Vagina (tissue), 2 donors: ENCODE measurements around the gene IGLON5. TPM values are rescaled to one million over a fixed set of nuclear protein-coding genes. Genes with fewer than 3 reads are reported as not detected.

Experiments used
- DNase-seq, 2 donors: peaks; one replicate each; pipeline ENCODE4 v3.0.0-alpha.2; 2017; ENCODE audit errors: extremely low spot score in 2 of 2
- H3K27ac ChIP-seq: fragments of 200-600 bp; sonication (generic); one replicate; pipeline ENCODE4 v1.5.1; 2019
- H3K27me3 ChIP-seq: fragments of 200-600 bp; sonication (generic); one replicate; pipeline ENCODE4 v1.5.1; 2019
- H3K36me3 ChIP-seq, 2 donors: fragments of 200-600 bp; sonication (generic); one replicate each; pipeline ENCODE4 v1.5.1; 2017 to 2019
- H3K4me1 ChIP-seq: fragments of 200-600 bp; sonication (generic); one replicate; pipeline ENCODE4 v1.5.1; 2019
- H3K4me3 ChIP-seq, 2 donors: fragments of 200-600 bp; sonication (generic); 1 replicate in 1 of 2; 2 replicates in 1 of 2; pipeline ENCODE4 v1.5.1; 2016 to 2019
- H3K9me3 ChIP-seq: fragments of 200-600 bp; sonication (generic); one replicate; pipeline ENCODE4 v1.5.1; 2019
- POLR2A ChIP-seq, 2 donors: fragments of 450-650 bp; IDR thresholded peaks; one replicate each; pipeline ENCODE4 v1.6.1; 2017; ENCODE audit warnings: antibody characterized with exemption in 2 of 2, mild to moderate bottlenecking in 2 of 2, moderate library complexity in 2 of 2
- POLR2AphosphoS5 ChIP-seq, 2 donors: sonication (generic); formaldehyde crosslinking; IDR thresholded peaks; one replicate each; pipeline ENCODE4 v1.9.0; 2017; ENCODE audit warnings: antibody characterized with exemption in 2 of 2, mild to moderate bottlenecking in 2 of 2, low read depth in 1 of 2; ENCODE audit not compliant: insufficient read depth in 1 of 2
- intact Hi-C: fragments of 100-400 bp; cut with DNase I; formaldehyde crosslinking; loops from one replicate; pipeline ENCODE4 v1.15.1; 2023
- total RNA-seq: library from RNA; depleted of rRNA; stranded (reverse); fragments of >200 nt; gene quantifications from one replicate; pipeline ENCODE4 v1.2.3, GENCODE V29; 2016
- TF ChIP-seq, protein P1 (sequence below), 3 experiments: fragments of 450-650 bp in 2 of 3; fragments of 200-600 bp in 1 of 3; sonication (generic) in 1 of 3; IDR thresholded peaks; one replicate each; pipeline ENCODE4 v1.5.1; 2017 to 2019; ENCODE audit warnings: antibody characterized with exemption in 3 of 3, mild to moderate bottlenecking in 2 of 3, moderate library complexity in 2 of 3

Gene IGLON5
- total RNA-seq, 1 donor from 2014 or later = not detected

DNA sequence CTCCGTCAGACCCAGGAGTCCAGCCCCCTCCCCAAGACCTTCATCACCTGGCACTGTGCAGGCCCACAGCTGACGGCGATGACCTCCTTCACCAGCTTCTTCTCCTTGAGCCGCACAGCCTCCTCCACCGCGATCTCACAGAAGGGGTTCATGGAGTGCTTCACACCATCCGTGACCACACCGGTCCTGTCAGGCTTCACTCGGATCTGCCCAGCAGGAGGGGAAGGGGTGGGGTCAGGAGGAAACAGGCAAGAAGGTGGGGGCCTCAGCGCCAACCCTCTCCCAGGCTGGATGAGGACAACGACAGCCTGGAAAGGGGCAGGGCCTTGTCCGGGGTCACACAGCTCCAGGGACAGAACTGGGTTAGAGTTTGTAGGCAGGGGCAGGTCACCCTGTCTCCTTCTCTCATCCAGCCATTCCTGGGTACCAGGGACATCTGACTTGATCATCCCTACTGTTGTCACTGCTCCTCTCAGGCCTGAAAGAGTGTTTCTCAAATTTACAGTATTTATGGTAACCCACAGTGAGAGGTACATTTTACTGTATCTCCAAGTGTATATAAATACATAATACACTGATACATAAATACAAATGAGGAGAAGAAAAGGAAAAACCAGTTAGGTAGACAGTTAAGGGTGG, 42.8 kb downstream of the IGLON5 start:
- Histone ChIP-seq H3K27me3 (no peaks in the 10 kb centered on the region), H3K27ac (no peak overlapping the region), H3K4me1 (peaks cover 13% of the 10 kb centered on the region), H3K4me3 (no peak overlapping the region), H3K36me3 (peaks cover 0 to 4% of the 10 kb centered on the region in 2 donors), H3K9me3 (no peaks in the 10 kb centered on the region)
- DNase-seq = no peak
- TF ChIP-seq, protein P1, sequence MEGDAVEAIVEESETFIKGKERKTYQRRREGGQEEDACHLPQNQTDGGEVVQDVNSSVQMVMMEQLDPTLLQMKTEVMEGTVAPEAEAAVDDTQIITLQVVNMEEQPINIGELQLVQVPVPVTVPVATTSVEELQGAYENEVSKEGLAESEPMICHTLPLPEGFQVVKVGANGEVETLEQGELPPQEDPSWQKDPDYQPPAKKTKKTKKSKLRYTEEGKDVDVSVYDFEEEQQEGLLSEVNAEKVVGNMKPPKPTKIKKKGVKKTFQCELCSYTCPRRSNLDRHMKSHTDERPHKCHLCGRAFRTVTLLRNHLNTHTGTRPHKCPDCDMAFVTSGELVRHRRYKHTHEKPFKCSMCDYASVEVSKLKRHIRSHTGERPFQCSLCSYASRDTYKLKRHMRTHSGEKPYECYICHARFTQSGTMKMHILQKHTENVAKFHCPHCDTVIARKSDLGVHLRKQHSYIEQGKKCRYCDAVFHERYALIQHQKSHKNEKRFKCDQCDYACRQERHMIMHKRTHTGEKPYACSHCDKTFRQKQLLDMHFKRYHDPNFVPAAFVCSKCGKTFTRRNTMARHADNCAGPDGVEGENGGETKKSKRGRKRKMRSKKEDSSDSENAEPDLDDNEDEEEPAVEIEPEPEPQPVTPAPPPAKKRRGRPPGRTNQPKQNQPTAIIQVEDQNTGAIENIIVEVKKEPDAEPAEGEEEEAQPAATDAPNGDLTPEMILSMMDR (IDR thresholded peaks at IDR 0.05) = no peak
- TF ChIP-seq POLR2A (IDR thresholded peaks at IDR 0.05) = no peak
- TF ChIP-seq POLR2AphosphoS5 (IDR thresholded peaks at IDR 0.05; ENCODE audit: insufficient read depth in 1 of 2, low read depth in 1 of 2) = no peak
- intact Hi-C loops = no loop called here

DNA sequence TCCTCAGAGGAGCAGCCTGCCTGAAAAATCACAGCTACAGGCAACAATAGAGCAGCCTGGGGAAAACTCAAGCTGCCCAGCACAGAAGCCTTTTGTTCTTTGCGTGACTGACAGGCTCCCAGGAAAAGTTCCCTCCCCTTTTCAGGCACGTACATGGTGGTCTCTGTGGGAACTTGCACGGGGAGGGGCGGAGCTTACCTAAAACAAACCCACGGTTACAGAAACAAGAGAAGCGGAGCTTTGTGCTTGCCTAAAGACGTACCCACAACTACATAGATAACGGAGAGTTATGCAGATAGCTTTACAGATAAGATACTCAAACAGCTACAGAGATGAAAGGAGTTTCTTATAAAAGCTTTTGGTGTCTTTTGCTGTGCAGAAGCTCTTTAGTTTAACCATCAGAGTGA, 43.3 kb downstream of the IGLON5 start:
- TF ChIP-seq, protein P1 (IDR thresholded peaks at IDR 0.05) = no peak
- no peak for TF ChIP-seq POLR2AphosphoS5 (IDR thresholded peaks at IDR 0.05; ENCODE audit: insufficient read depth in 1 of 2, low read depth in 1 of 2)
- TF ChIP-seq POLR2A (IDR thresholded peaks at IDR 0.05) = no peak
- peaks cover 18% of the 10 kb centered on the region for H3K4me1 ChIP-seq
- H3K4me3 ChIP-seq = no peak overlapping the region
- intact Hi-C loops = no loop called here
- H3K36me3 ChIP-seq = no peaks in the 10 kb centered on the region
- H3K27ac ChIP-seq = no peak overlapping the region
- DNase-seq = no peak
- H3K27me3 ChIP-seq = no peaks in the 10 kb centered on the region
- no peaks in the 10 kb centered on the region for H3K9me3 ChIP-seq

DNA sequence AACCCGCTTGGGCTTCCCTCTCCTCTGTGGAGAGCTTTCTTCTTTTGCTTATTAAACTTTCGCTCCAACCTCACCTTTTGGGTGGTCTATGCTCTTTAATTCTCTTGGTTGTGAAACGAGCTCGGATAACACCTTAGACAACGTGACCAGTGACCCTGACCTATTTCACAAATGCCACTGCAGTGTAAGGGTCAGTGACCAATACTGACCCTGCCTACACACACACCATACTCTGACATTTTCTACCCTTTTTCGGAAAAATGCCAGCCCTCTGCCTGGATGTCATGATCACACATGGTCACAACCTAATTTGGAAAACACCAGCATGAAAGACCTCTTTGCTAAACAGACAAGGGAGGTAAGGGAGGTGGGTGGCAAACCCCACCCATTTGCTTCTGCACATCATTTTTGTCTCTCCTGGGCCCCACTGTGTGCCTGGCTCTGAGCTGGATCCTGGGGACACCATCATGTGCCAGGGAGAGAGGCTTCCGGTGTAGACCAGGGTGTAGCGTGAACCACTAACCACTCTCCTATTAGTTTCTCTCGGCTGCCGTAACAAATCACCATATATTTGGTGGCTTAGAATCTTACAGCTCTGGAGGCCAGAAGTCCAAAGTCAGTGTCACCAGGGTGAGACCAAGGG, 44.8 kb downstream of the IGLON5 start:
- no peaks in the 10 kb centered on the region for H3K9me3 ChIP-seq
- peaks cover 22% of the 10 kb centered on the region for H3K4me1 ChIP-seq
- no peak for TF ChIP-seq POLR2AphosphoS5 (IDR thresholded peaks at IDR 0.05; ENCODE audit: insufficient read depth in 1 of 2, low read depth in 1 of 2)
- no peak for TF ChIP-seq POLR2A (IDR thresholded peaks at IDR 0.05)
- intact Hi-C loops = no loop called here
- H3K36me3 ChIP-seq = no peaks in the 10 kb centered on the region
- DNase-seq = no peak
- H3K4me3 ChIP-seq = no peak overlapping the region
- H3K27ac ChIP-seq = no peak overlapping the region
- H3K27me3 ChIP-seq = no peaks in the 10 kb centered on the region

DNA sequence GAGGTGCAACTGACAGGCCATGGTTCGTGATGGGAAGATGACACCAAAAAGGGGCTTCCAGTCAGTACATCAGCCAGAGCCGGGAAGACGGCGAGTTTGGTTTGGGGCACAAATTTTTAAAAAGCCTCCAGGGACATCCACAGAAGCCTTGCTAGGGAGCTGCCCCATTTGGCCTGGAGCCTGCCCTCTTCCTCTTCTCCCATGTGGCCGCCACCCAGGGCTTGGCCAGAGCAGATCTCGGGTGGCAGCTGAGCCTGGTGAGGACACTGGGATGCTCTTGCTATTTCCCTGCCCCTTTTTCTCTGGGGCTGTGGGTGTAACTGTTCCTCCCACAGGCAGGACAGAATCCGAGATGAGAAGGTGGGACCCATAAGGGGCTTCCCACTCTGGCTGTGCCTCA, 46.5 kb downstream of the IGLON5 start:
- Histone ChIP-seq H3K4me1 (peaks cover 30% of the 10 kb centered on the region), H3K27me3 (no peaks in the 10 kb centered on the region), H3K4me3 (no peak overlapping the region), H3K27ac (no peak overlapping the region), H3K36me3 (no peaks in the 10 kb centered on the region), H3K9me3 (no peaks in the 10 kb centered on the region)
- TF ChIP-seq POLR2AphosphoS5 (IDR thresholded peaks at IDR 0.05; ENCODE audit: insufficient read depth in 1 of 2, low read depth in 1 of 2) (no peak), POLR2A (IDR thresholded peaks at IDR 0.05) (no peak)
- DNase-seq = no peak
- intact Hi-C loops = no loop called here

DNA sequence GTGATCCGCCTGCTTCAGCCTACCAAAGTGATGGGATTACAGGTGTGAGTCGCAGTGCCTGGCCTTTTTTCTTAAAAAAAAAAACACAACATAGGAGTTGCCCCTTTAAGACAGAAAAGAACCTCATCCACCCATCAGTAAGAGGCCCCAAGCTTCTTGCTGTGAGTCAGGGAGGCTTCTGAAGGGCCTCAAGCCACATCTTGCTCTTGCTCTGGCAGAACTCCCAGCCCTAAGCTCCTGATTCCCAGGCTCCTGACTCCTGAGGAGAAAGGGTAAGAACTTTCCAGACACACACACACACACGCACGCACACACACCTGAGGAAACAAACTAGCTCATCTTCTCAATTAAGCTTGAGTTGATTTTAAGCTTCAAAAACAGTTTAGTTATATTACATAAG, 47.9 kb downstream of the IGLON5 start:
- Histone ChIP-seq H3K9me3 (no peaks in the 10 kb centered on the region), H3K4me3 (no peak overlapping the region), H3K4me1 (peaks cover 38% of the 10 kb centered on the region), H3K36me3 (no peaks in the 10 kb centered on the region), H3K27ac (peak overlapping the region; percentile 79), H3K27me3 (no peaks in the 10 kb centered on the region)
- DNase-seq = no peak
- TF ChIP-seq POLR2A (IDR thresholded peaks at IDR 0.05) (no peak), POLR2AphosphoS5 (IDR thresholded peaks at IDR 0.05; ENCODE audit: insufficient read depth in 1 of 2, low read depth in 1 of 2) (peak in 1 of 2 donors; percentile 65)
- TF ChIP-seq, protein P1 (IDR thresholded peaks at IDR 0.05) = no peak
- intact Hi-C loops = no loop called here

DNA sequence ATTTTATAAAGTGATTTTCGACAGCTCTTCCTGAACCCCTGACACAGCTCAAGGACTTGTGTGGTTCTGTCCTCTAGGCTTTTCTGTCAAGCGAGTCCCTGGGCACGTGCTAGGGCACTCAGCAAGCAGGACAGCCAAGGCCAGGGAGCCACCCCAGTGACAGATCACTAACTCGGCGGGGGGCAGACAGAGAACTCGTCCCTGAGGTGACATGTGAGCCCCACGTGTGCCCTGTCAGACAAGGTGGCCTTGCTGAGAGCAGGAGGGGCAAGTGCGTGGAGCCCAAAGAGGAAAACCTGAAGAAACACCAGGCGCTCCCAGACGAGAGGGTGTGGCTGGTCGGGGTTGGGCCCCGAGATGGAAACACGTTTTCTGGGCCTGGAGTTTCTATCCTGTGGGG, 49.8 kb downstream of the IGLON5 start:
- Histone ChIP-seq H3K27ac (no peak overlapping the region), H3K4me1 (peaks cover 47% of the 10 kb centered on the region)
- TF ChIP-seq POLR2AphosphoS5 (IDR thresholded peaks at IDR 0.05; ENCODE audit: insufficient read depth in 1 of 2, low read depth in 1 of 2) = no peak
- no peak for TF ChIP-seq POLR2A (IDR thresholded peaks at IDR 0.05)
- TF ChIP-seq, protein P1 (IDR thresholded peaks at IDR 0.05) = no peak

More for the DNA sequence above, 49.8 kb downstream of the IGLON5 start:
- no peak for DNase-seq
- Histone ChIP-seq H3K27me3 (no peaks in the 10 kb centered on the region), H3K36me3 (no peaks in the 10 kb centered on the region), H3K9me3 (no peaks in the 10 kb centered on the region), H3K4me3 (no peak overlapping the region)
- intact Hi-C loops = loop anchor here (10.0 kb wide), 1 partner anchor 334 kb away; the partner anchor contains the start of gene SPACA6
